SK-N-MC (cell line): Measurements from ENCODE around the gene CDH18.
A peak's percentile ranks its signal among the peaks of the same experiment; 100 is the strongest.

Source experiments
- DNase-seq: peaks from one replicate; pipeline ENCODE4 v3.0.0-alpha.2; 2011; ENCODE audit warnings: low read depth, low spot score
- H3K27ac ChIP-seq: fragments of 200-600 bp; sonication (generic); 2 replicates; pipeline ENCODE4 v1.5.1; 2016; ENCODE audit warnings: mixed run types
- H3K36me3 ChIP-seq: fragments of 200-600 bp; sonication (generic); 2 replicates; pipeline ENCODE4 v1.6.1; 2017; ENCODE audit warnings: antibody characterized with exemption, low read length, mixed read lengths; ENCODE audit not compliant: insufficient read depth
- H3K4me3 ChIP-seq: fragments of 200-600 bp; sonication (generic); 2 replicates; pipeline ENCODE4 v1.5.1; 2016
- H3K9ac ChIP-seq: fragments of 200-600 bp; sonication (generic); 2 replicates; pipeline ENCODE4 v1.8.0; 2017; ENCODE audit warnings: mixed run types, mixed read lengths; ENCODE audit not compliant: insufficient read length
- H3K9me3 ChIP-seq: fragments of 200-600 bp; sonication (generic); 2 replicates; pipeline ENCODE4 v1.6.1; 2017; ENCODE audit warnings: low read depth, mild to moderate bottlenecking, antibody characterized with exemption, low read length, moderate library complexity, mixed read lengths
- EZH2 ChIP-seq: fragments of 200-600 bp; sonication (generic); IDR thresholded peaks from one replicate; pipeline ENCODE4 v1.6.1; 2017; ENCODE audit warnings: antibody characterized with exemption
- FOXP2 ChIP-seq: optimal IDR thresholded peaks from 2 replicates; pipeline ENCODE3; 2011; ENCODE audit warnings: mild to moderate bottlenecking, moderate library complexity; ENCODE audit not compliant: insufficient read depth; ENCODE audit errors: extremely low read length, control extremely low read depth
- POLR2AphosphoS5 ChIP-seq: IDR thresholded peaks from 2 replicates; pipeline ENCODE4 v1.6.1; 2012; ENCODE audit warnings: mild to moderate bottlenecking, low read depth, low read length, borderline replicate concordance

Gene CDH18

DNA sequence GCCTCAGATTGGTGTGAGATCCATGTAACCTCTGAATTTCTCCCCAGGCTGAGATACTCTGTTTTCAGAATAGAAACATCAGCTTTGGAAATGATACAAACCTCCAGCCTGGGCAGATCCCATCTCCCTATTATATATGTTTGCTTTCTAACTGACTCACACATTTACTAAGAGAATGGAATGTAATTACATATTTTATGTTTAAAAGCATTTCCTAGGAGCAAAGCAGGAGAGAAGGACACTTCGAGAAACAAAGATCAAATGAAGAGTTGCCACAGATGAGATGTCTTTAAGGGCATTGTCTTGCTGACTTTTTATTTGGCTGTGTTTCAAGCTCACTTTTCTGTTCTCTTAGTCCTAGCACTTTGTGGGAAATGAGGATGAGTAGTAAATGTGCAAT, 96.3 kb downstream of the CDH18 start:
- Histone ChIP-seq H3K9ac (no peak overlapping the region), H3K9me3 (no peaks in the 10 kb centered on the region), H3K4me3 (no peak overlapping the region), H3K27ac (no peak overlapping the region), H3K36me3 (no peaks in the 10 kb centered on the region)
- TF ChIP-seq EZH2 (no peak), FOXP2 (no peak), POLR2AphosphoS5 (no peak)
- DNase-seq, result no peak

DNA sequence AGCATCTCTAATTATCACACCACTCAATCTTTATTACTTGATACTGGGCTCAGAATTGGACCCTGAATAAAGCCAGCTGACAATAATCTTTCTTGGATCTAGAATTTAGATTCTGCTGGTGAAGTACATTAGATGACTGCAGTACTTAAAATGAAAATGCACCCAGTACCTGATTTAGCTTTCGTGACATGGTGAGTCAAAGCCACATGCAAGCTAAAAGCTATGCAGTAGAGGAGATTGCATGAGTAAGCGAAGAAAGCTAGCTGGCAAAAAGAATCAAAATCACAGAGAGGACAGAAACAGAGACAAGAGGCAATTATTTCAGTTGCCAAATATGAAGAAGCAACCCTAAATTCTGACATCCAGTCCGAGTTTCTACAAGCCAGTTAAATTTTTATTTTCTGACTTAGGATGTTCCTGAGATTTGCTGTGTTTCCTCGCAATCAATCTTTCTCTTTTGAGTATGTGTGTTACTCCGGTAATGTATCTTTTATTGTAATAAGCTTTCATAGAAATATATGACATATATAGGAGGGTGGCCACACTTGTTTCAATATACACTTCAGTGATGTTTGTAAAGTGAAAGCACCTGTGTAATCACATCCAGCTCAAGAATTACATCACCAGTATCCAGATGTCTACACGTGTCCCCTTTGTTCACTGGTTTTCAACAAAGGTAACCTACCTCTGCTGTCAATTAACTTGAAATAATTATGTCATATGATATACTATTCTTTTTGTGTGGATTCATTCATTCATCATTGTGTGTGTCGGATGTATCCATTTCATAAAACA, 101.7 kb downstream of the CDH18 start:
- Histone ChIP-seq H3K9ac (no peak overlapping the region), H3K36me3 (no peaks in the 10 kb centered on the region), H3K27ac (no peak overlapping the region), H3K4me3 (no peak overlapping the region), H3K9me3 (no peaks in the 10 kb centered on the region)
- TF ChIP-seq FOXP2, result no peak
- TF ChIP-seq POLR2AphosphoS5, result no peak
- no peak for DNase-seq

DNA sequence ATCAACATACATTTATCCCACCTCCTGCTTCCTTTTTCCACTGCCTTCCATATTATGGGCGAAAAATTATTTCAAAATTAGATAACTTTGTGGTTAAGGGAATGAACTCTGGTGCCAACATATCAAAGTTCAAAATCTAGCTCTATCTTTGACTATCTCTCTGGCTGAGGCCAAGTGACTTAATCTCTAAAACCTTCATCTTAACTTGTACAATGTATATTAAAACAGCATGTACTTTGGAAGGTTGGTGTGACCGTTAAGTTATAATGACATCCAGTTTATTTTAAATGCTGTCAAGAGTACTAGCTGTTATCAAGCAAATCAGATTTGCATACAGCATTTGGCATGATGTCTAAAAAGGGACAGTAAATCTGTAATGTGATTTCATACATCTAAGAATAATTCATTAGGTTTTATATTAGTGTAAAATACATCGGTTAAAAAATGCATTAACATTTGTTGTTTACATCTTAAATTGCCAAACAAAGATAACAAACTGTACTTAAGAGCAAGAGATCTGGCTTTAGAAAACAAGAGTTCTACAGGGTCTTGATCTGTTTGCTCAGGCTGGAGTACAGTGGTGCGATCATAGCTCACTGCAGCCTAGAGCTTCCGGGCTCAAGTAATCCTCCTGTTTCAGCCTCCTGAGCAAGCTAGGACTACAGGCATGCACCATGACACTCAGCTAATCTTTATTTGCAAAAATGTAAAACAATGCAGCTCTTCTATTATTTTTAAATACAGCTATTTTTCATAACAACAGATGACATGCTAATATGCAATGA, 102.8 kb downstream of the CDH18 start:
- no peak overlapping the region for H3K9ac ChIP-seq
- no peak overlapping the region for H3K4me3 ChIP-seq
- H3K9me3 ChIP-seq, result no peaks in the 10 kb centered on the region
- TF ChIP-seq POLR2AphosphoS5, result no peak
- H3K36me3 ChIP-seq, result no peaks in the 10 kb centered on the region
- no peak overlapping the region for H3K27ac ChIP-seq
- DNase-seq, result no peak

GRCh38 chr5:19880859-19881436, 107.1 kb downstream of the CDH18 start:
- Histone ChIP-seq H3K4me3 (no peak overlapping the region), H3K9ac (no peak overlapping the region), H3K36me3 (no peaks in the 10 kb centered on the region), H3K27ac (peak overlapping the region; percentile 2; the same call in 1 of the 2 replicates), H3K9me3 (no peaks in the 10 kb centered on the region)
- TF ChIP-seq EZH2 (no peak), FOXP2 (peak; percentile 40)
- no peak for DNase-seq

- DNase-seq, result no peak
- no peak overlapping the region; the same call in 1 of the 2 replicates for H3K27ac ChIP-seq
- H3K9me3 ChIP-seq, result no peaks in the 10 kb centered on the region
- no peak overlapping the region for H3K9ac ChIP-seq
- TF ChIP-seq EZH2, result no peak
- TF ChIP-seq FOXP2, result no peak
- TF ChIP-seq POLR2AphosphoS5, result no peak
- H3K36me3 ChIP-seq, result no peaks in the 10 kb centered on the region
- H3K4me3 ChIP-seq, result no peak overlapping the region
These were observed 107.5 kb downstream of the CDH18 start for GRCh38 chr5:19880458-19880857.

- no peak for TF ChIP-seq FOXP2
- no peak for TF ChIP-seq POLR2AphosphoS5
- TF ChIP-seq EZH2, result no peak
- Histone ChIP-seq H3K9me3 (no peaks in the 10 kb centered on the region), H3K36me3 (no peaks in the 10 kb centered on the region), H3K9ac (no peak overlapping the region), H3K4me3 (no peak overlapping the region), H3K27ac (no peak overlapping the region)
- no peak for DNase-seq
These were observed 113.2 kb downstream of the CDH18 start for GRCh38 chr5:19874811-19875210.

GRCh38 chr5:19866090-19866450, 121.9 kb downstream of the CDH18 start:
- peak; percentile 55 for DNase-seq
- Histone ChIP-seq H3K9me3 (no peaks in the 10 kb centered on the region), H3K36me3 (no peaks in the 10 kb centered on the region), H3K9ac (peak overlapping the region; percentile 52), H3K4me3 (peak overlapping the region; percentile 72), H3K27ac (peak overlapping the region; percentile 81)
- no peak for TF ChIP-seq POLR2AphosphoS5
- TF ChIP-seq FOXP2, result no peak
- TF ChIP-seq EZH2, result no peak

- no peak for DNase-seq
- no peak for TF ChIP-seq FOXP2
- TF ChIP-seq EZH2, result no peak
- no peak for TF ChIP-seq POLR2AphosphoS5
- peak overlapping the region; percentile 81 for H3K27ac ChIP-seq
- H3K4me3 ChIP-seq, result peak overlapping the region; percentile 72
- no peaks in the 10 kb centered on the region for H3K36me3 ChIP-seq
- H3K9ac ChIP-seq, result peak overlapping the region; percentile 52
- no peaks in the 10 kb centered on the region for H3K9me3 ChIP-seq
These were observed 122.5 kb downstream of the CDH18 start for GRCh38 chr5:19865336-19866089.
